GM19193 (cell line): ENCODE data around the gene FLNB.

Experiments used
- POLR2A ChIP-seq: IDR thresholded peaks from 4 replicates; pipeline ENCODE4 v1.6.1; 2011; ENCODE audit not compliant: insufficient read depth, insufficient read length; ENCODE audit errors: extremely low read depth

Gene FLNB

GRCh38 chr3:58048301-58048700, 40.1 kb downstream of the FLNB start:
- no peak for TF ChIP-seq POLR2A

DNA sequence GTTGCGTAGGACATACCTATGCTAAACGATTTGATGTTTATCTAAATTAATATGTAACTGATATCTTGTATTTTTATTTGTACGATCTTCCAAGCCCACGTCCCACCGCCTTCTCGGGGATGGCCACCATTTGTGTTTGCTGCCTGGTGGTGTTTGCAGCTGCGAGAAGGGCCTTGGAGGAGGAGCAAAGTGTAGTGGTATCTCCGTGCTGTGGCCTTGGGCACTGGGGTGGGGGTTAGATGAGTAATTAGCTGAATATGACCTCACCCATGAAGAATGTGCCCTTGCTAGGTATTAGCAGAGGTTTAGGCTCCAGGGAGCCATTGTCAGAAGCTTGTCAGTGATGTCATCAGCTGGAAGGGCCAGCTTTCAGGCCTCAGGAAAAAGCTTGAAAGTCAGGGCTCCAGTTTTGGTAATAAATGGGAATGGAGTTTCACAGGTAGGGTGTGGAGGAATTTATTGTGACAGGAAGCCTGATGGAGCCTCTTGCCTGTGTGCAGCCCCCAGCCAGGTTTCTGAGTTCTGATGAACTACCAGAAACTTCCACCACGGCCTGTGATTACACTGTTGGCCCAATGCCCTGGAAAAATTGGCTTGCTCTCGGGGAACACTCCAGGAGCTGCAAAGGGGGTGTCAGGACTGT, 41.0 kb downstream of the FLNB start:
- no peak for TF ChIP-seq POLR2A

DNA sequence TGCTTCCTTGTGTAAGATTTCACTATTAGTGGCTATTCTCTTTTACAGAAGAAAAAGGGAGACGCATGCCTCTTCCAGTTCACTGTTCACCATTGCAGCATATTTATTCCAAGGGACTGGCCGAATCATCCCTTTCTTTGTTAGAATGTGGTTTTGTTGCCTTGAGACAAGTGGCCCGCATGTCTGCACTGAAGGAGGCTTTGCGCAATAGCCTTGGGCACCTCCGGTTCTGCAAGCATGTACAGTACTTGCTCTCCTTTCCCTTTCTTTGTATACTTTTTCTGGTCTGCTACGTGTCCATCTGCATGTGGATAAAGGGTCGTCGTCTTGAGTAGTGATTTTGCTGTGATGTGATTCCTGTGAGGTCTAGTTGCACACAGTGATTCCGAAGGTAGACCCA, 43.0 kb downstream of the FLNB start:
- TF ChIP-seq POLR2A, result no peak

DNA sequence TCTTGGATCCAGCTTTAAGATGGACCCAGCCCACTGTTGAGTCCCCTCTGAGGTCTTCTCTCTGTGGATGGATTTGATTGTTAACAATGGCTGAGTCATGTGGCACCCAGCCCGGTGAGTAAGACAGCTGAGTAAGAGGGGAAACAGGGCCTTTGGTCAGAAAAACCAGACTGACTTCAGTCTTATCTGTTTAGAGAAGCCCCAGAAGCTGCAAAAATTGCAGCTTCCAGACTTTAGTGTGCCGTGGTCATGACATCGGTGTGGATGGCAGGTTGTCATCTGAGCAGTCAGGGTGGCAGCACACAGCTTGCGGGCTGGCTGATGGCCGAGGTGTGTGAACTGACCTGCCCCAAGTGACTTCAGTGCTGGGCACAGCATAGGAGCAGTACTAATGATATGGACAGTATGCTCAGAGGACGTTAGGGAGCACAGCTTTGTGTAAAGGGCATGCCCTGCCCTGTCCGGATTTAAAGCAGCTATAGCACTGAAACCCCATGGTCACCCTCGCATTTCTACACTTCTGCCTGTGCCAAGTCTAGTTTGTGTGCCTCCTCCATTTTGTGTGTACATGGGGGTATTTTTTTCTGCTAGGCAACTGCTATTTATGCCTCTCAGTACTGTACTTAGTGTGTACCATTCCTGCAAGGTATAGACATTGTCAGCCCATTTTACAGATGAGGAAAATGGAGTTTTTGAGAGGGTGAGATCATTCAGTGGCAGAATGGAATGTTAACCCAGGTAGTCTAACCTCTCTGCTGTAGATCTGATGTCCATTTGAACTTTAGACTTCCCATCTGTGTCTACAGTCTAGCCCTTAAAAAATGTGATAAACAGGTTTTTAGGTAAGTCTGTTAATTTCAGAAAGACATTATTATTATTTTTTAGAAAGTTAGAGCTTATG, 44.4 kb downstream of the FLNB start:
- no peak for TF ChIP-seq POLR2A

- no peak for TF ChIP-seq POLR2A
Measured at GRCh38 chr3:58054652-58055051, 46.4 kb downstream of the FLNB start.

DNA sequence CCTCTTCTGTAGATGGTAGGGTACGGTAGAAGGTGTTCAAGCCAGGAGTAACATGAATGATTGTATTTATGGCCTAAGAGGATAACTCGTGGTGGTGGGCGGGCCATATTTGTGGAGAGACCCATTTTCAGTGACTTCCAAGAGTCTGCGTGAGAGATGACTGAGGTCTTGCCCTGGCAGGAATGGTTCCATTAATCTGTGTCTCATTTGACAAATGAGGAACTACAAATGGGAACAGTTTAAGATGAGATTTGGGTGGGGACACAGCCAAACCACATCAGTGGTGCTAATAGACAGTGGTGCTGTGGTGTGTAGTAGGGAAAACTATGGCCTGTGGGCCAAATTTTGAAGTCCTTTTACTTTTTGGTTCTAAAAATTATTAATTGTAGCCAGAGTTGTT, 47.1 kb downstream of the FLNB start:
- TF ChIP-seq POLR2A, result no peak

GRCh38 chr3:58058361-58059263, 50.4 kb downstream of the FLNB start:
- no peak for TF ChIP-seq POLR2A

DNA sequence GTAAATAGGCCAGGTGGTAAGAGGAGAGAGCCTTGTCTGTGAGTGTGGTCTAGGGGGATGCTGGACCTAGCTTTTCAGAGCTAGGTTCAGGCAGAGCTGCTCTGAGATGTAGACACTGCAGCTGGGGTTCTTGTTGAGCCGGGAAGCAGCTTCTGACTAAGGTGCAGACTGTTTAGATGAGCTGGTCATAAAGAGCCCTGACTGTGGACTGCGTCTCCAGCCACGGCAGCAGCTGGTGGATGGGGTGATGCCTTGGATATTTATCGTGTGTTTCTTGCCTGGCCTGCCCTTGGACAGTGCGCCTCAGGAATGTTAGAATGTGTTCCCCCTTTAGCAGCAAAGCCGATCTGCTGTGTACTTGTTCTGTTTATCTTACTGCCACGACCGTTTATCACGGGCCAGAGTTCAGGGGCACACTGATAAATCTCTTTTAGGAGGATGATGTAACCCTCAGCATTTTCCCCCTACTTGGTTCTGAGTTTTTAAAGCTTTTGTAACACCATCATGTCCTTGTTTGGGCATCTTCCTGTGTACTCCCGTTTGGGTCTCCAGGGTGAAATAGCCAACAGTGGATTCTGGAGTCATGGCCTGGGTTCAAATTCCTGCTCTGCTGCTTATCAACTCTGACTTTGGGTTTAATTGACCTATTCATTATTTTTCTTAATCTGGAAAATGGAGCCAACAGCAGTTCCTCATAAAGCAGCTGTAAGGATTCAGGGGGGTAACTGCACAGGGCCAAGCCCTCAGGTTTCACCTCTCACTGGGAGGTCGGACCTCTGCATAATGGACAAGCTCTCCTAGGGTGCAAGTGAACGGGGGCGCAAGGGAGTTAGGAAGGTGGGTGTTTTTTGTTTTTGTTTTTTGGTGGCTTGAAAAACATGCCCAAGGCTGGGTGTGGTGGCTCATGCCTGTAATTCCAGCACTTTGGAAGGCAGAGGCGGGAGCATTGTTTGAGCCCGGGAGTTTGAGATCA, 51.4 kb downstream of the FLNB start:
- no peak for TF ChIP-seq POLR2A

- no peak for TF ChIP-seq POLR2A
Measured at GRCh38 chr3:58062472-58062871, 54.2 kb downstream of the FLNB start.

DNA sequence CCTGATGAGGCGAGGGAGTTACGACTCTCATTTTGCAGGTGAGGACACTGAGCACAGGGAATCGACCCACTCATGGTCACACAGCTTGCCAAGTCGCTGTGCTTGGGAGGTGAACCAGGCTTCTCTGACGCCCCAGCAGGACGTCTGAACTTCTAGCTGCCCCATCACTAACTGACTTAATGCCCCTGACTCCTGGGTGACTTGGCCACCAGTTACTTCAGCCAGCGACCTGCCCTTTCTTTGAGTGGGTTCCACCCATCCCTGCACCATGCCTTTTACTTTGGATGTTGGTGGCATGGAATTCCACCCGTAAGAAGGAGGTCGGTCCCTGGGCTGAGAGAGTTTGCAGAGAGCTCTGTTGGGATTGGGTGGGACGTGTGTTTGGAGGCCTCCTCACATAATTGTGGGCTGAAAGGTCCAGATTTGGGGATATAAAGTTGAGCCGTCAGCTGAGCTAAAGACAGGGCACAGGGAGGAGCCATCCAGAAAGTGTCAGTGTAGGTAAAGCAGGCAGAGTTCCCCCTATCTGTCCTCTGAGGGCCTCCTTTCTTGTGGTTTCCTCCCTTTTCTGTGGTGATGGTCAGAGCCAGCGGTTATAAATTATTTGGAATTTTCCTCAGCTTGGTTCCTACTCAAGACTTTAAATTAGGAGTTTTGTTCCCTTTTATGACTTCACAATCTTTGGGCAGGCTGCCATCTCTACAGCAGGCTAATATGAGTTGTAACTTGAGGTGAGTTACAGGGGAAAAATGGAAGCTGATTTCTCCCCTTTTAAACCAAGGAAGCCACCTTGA, 55.0 kb downstream of the FLNB start:
- no peak for TF ChIP-seq POLR2A

DNA sequence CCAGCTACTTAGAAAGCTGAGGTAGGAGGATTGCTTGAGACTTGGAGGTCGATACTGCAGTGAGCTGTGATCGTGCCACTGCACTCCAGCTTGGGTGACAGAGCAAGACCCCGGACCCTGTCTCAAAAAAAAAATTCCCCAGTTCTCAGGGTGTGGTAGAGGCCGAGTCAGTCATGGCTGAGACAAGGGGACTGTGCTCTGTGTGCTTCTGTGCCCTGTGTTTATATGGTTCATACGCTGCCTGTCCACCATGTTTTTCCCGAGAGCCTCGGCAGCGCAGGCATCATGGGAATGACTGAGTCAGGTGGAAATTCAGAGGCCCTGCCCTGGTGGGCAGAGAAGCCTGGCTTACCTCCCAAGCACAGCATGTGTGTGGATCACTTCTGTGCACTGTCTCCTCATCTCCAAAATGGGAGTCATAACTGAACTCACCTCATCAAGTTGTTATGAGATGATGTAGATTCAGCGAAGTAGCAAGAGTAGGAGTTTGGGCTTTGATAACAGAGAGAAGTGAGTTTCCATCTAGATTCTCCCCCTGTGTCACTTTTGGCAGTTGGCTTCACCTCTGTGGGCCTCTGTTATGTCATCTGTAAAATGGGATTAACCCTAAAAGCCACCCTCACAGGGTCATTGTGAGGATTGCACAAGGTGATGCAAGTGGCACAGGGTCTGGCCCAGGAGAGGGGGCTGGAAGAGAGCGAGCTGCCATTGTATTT, 56.9 kb downstream of the FLNB start:
- TF ChIP-seq POLR2A, result no peak

DNA sequence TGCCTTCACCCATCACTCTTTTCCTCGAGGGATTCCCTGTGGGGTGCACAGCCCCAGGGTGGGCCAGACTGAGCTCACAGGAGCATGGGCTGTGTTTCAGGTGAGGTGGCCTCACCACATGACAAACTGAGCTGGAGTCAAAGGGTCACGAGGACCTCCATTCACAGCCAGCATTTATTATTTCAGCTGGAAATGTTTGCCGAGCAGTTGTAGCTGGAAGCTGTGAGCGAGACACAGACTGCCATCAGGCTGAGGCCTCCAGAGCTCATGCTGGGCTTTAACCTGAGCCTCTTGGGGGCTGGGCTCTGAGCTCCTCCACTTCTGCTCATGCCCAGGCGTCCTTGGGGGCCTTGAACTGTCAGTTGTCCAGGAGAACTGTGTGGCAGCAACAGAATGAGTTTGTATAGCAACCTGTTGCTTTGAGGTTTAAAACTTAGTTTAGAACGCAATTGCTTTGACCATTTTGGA, 57.5 kb downstream of the FLNB start:
- no peak for TF ChIP-seq POLR2A

DNA sequence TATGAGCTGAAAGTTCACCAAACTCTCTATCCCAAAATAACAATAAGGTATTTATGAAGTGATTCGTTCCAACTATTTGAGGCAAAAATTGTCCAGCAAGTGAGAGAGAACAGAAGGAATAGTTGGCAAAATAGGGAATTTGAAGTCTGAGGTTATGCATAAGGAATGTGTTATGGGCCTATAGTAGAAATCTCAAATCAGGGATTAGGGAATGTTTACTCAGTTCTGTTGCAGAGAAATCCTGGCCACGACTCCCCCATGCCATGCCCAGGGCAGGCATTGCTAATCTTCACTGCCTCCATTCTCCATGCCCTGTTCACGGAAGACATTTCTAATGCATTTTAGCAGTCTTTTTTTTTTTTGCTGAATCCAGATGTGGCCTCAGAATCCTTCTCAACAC, 58.6 kb downstream of the FLNB start:
- TF ChIP-seq POLR2A, result no peak
